HG03108 (cell line): ENCODE measurements around the gene SHISA5.

Source experiments
- ATAC-seq: cut with Tn5 transposase; IDR thresholded peaks from one replicate; pipeline ENCODE4 v1.9.1; 2021; ENCODE audit warnings: moderate library complexity; ENCODE audit not compliant: unreplicated experiment

Gene SHISA5

DNA sequence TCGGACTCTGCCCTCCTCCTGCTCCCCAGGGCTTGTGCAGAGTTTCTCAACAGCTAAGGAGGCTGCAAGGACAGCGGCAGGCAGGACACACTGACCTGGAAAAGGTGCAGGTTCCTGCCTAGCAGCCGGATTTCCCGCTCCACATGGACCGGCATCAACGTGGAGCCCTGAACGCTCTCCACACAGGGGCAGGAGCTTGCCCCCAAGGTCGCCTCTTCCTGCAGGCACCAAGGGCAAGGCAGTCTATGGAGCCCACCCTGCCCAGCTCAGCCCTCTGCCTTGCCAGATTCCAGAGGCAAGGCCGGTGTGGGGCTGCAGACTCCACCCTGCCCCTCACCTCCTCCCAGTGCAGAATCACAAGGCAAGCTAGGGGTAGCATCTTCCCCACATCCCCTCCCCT is 84.8 kb downstream of the SHISA5 start:
- ATAC-seq: no peak

- ATAC-seq: no peak
These were observed 85.3 kb downstream of the SHISA5 start for GRCh38 chr3:48418651-48419050.

DNA sequence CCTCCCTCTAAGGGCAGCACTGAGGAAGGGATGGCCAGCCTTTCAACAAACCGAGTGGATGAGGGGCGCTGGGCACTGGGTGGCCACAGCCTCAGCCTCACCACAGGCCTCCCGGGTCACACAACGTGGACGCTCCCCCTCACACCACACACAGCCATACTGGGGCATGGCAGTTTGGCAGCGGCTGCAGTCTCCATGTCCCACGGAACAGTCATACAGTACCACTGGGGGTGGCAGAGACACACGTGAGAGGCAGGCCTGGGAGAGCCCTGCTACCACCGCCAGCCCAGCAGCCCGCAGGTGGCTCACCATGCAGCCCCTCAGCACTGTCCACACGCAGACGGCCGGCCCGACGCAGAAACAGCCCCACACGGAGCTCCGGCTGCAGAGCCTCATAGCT is 85.8 kb downstream of the SHISA5 start:
- no peak for ATAC-seq
